HG03354 (cell line): Measurements from ENCODE around the gene ZNF624.

Source experiments
- ATAC-seq: cut with Tn5 transposase; IDR thresholded peaks from one replicate; pipeline ENCODE4 v1.9.1; 2021; ENCODE audit warnings: mild to moderate bottlenecking; ENCODE audit not compliant: unreplicated experiment, poor library complexity, severe bottlenecking

ZNF624 gene

GRCh38 chr17:16617481-16618060 is 36.1 kb downstream of the ZNF624 start:
- ATAC-seq, result no peak

- no peak for ATAC-seq
These were observed 54.1 kb downstream of the ZNF624 start for GRCh38 chr17:16599537-16599936.

GRCh38 chr17:16593356-16594102 is 60.1 kb downstream of the ZNF624 start:
- ATAC-seq, result no peak

- peak; percentile 90 for ATAC-seq
These were observed 64.3 kb downstream of the ZNF624 start for GRCh38 chr17:16589097-16589969.

- ATAC-seq, result no peak
These were observed 67.9 kb downstream of the ZNF624 start for GRCh38 chr17:16585796-16586195.

GRCh38 chr17:16584273-16584995 is 69.2 kb downstream of the ZNF624 start:
- ATAC-seq, result peak; percentile 75

- no peak for ATAC-seq
These were observed 69.9 kb downstream of the ZNF624 start for GRCh38 chr17:16583781-16584180.

GRCh38 chr17:16573466-16573865 is 80.2 kb downstream of the ZNF624 start:
- no peak for ATAC-seq
